Omental fat pad (tissue), 4 donors: ENCODE measurements around the gene GRHPR. TPM values are rescaled to one million over a fixed set of nuclear protein-coding genes. Genes with fewer than 3 reads are reported as not detected.

Source experiments
- ATAC-seq: fragments of 150-250 bp; one replicate; pipeline ENCODE4 v1.9.1; 2016; ENCODE audit warnings: mild to moderate bottlenecking, moderate library complexity; ENCODE audit not compliant: low FRiP score
- DNase-seq: peaks from one replicate; pipeline ENCODE4 v3.0.0-alpha.2; 2019; ENCODE audit warnings: low spot score
- CTCF ChIP-seq, 3 donors: fragments of 450-650 bp; IDR thresholded peaks; one replicate each; pipeline ENCODE4 v1.5.1; 2016 to 2017; ENCODE audit warnings: antibody characterized with exemption in 3 of 3, mild to moderate bottlenecking in 3 of 3, moderate library complexity in 2 of 3
- total RNA-seq, 4 donors: library from RNA; depleted of rRNA; stranded (reverse); fragments of >200 nt; gene quantifications; one replicate each; pipeline ENCODE4 v1.1.0, GENCODE V29; 2016

Gene GRHPR
- total RNA-seq, 4 donors from 2014 or later: 92.8 to 162 (median 142) TPM

- no peak for ATAC-seq
Observed at GRCh38 chr9:37398464-37399025, 24.0 kb upstream of the GRHPR start.

GRCh38 chr9:37399336-37399735 lies 23.2 kb upstream of the GRHPR start:
- DNase-seq: no peak
- no peak for TF ChIP-seq CTCF (IDR thresholded peaks at IDR 0.05)
- no peak for ATAC-seq

More at GRCh38 chr9:37398464-37399025, 24.0 kb upstream of the GRHPR start:
- TF ChIP-seq CTCF (IDR thresholded peaks at IDR 0.05): no peak
- DNase-seq: no peak

- no peak for TF ChIP-seq CTCF (IDR thresholded peaks at IDR 0.05)
- ATAC-seq (no peak), DNase-seq (no peak)
Observed at GRCh38 chr9:37404590-37404989, 17.9 kb upstream of the GRHPR start.

GRCh38 chr9:37405350-37405749 lies 17.1 kb upstream of the GRHPR start:
- DNase-seq (no peak), ATAC-seq (no peak)
- TF ChIP-seq CTCF (IDR thresholded peaks at IDR 0.05): no peak

- no peak for ATAC-seq
- no peak for DNase-seq
- no peak for TF ChIP-seq CTCF (IDR thresholded peaks at IDR 0.05)
Observed at GRCh38 chr9:37405764-37406380, 16.6 kb upstream of the GRHPR start.

GRCh38 chr9:37406603-37407401 lies 15.7 kb upstream of the GRHPR start:
- DNase-seq: no peak
- TF ChIP-seq CTCF (IDR thresholded peaks at IDR 0.05): no peak
- no peak for ATAC-seq
